ENCODE data around the gene PET117. TPM values are rescaled to one million over a fixed set of nuclear protein-coding genes. Genes with fewer than 3 reads are reported as not detected.

PET117 gene
- polyA plus RNA-seq, 1 donor from 2014 or later = 39.0 TPM

- H3K79me2 ChIP-seq (replicated peaks; ENCODE audit: insufficient read depth, low read length) = no peaks in the 10 kb centered on the region
- TF ChIP-seq CTCF (IDR thresholded peaks at IDR 0.05; ENCODE audit: poor library complexity, severe bottlenecking) (no peak), TAF1 (IDR thresholded peaks at IDR 0.05; ENCODE audit: low read depth) (no peak), REST (IDR thresholded peaks at IDR 0.05; ENCODE audit: borderline replicate concordance) (no peak), SMC3 (conservative IDR thresholded peaks at IDR 0.05; ENCODE audit: poor library complexity) (no peak), EP300 (conservative IDR thresholded peaks at IDR 0.05; ENCODE audit: poor library complexity, severe bottlenecking) (no peak), MXI1 (conservative IDR thresholded peaks at IDR 0.05; ENCODE audit: poor library complexity, severe bottlenecking) (no peak), RAD21 (conservative IDR thresholded peaks at IDR 0.05) (no peak), EZH2 (IDR thresholded peaks at IDR 0.05; ENCODE audit: borderline replicate concordance, insufficient read depth, low read length, poor library complexity, severe bottlenecking) (no peak), POLR2AphosphoS5 (IDR thresholded peaks at IDR 0.05) (no peak)
- H3K27ac ChIP-seq (ENCODE audit: low read length) = no peak overlapping the region
These were observed 34.7 kb downstream of the PET117 start for GRCh38 chr20:18172379-18172778.

GRCh38 chr20:18174906-18175683 lies 37.4 kb downstream of the PET117 start:
- no peaks in the 10 kb centered on the region for H3K9me3 ChIP-seq (ENCODE audit: low read length)
- H3K4me2 ChIP-seq (ENCODE audit: low read length) = no peak overlapping the region
- H3F3A ChIP-seq (ENCODE audit: insufficient read depth, low read length, poor library complexity, severe bottlenecking) = no peaks in the 10 kb centered on the region
- no peak overlapping the region for H3K27ac ChIP-seq (ENCODE audit: low read length)
- no peaks in the 10 kb centered on the region for H3K27me3 ChIP-seq (ENCODE audit: insufficient read depth, low read depth, low read length)
- H4K20me1 ChIP-seq (ENCODE audit: insufficient read depth) = no peaks in the 10 kb centered on the region
- H3K4me3 ChIP-seq (ENCODE audit: low read length) = no peak overlapping the region
- no peaks in the 10 kb centered on the region for H3K36me3 ChIP-seq (ENCODE audit: insufficient read depth, low read length)
- no peaks in the 10 kb centered on the region for H3K79me2 ChIP-seq (replicated peaks; ENCODE audit: insufficient read depth, low read length)
- TF ChIP-seq POLR2AphosphoS5 (IDR thresholded peaks at IDR 0.05) = no peak
- no peak for TF ChIP-seq RAD21 (conservative IDR thresholded peaks at IDR 0.05)
- no peak for TF ChIP-seq EP300 (conservative IDR thresholded peaks at IDR 0.05; ENCODE audit: poor library complexity, severe bottlenecking)
- TF ChIP-seq REST (IDR thresholded peaks at IDR 0.05; ENCODE audit: borderline replicate concordance) = no peak
- no peak for TF ChIP-seq EZH2 (IDR thresholded peaks at IDR 0.05; ENCODE audit: borderline replicate concordance, insufficient read depth, low read length, poor library complexity, severe bottlenecking)
- no peak for TF ChIP-seq CTCF (IDR thresholded peaks at IDR 0.05; ENCODE audit: poor library complexity, severe bottlenecking)
- H2AFZ ChIP-seq (ENCODE audit: low read depth, low read length) = no peak overlapping the region
- no peaks in the 10 kb centered on the region for H3K9me2 ChIP-seq (ENCODE audit: insufficient read depth, low read length)
- no peak overlapping the region for H3K9ac ChIP-seq (ENCODE audit: low read length)

More at GRCh38 chr20:18172379-18172778, 34.7 kb downstream of the PET117 start:
- Histone ChIP-seq H3K27me3 (ENCODE audit: insufficient read depth, low read depth, low read length) (no peaks in the 10 kb centered on the region), H3F3A (ENCODE audit: insufficient read depth, low read length, poor library complexity, severe bottlenecking) (no peaks in the 10 kb centered on the region), H4K20me1 (ENCODE audit: insufficient read depth) (no peaks in the 10 kb centered on the region), H3K36me3 (ENCODE audit: insufficient read depth, low read length) (no peaks in the 10 kb centered on the region), H3K9ac (ENCODE audit: low read length) (no peak overlapping the region), H3K4me2 (ENCODE audit: low read length) (no peak overlapping the region), H3K4me3 (ENCODE audit: low read length) (no peak overlapping the region), H3K9me3 (ENCODE audit: low read length) (no peaks in the 10 kb centered on the region), H2AFZ (ENCODE audit: low read depth, low read length) (no peak overlapping the region), H3K9me2 (ENCODE audit: insufficient read depth, low read length) (no peaks in the 10 kb centered on the region)
